Measurements from ENCODE around the gene ROBO4.
A peak's percentile ranks its signal among the peaks of the same experiment; 100 is the strongest.

- TF ChIP-seq CTCF (conservative IDR thresholded peaks at IDR 0.05), result no peak
- TF ChIP-seq ZFX (IDR thresholded peaks at IDR 0.05), result 0 out of 2 replicates have a peak, but pooled peaks have one; percentile 14
Observed at GRCh38 chr11:124842305-124842704, 55.4 kb downstream of the ROBO4 start.

Measured in C4-2B (cell line).